Karpas-422 (cell line): ENCODE data around the gene GRP. TPM values are rescaled to one million over a fixed set of nuclear protein-coding genes. Genes with fewer than 3 reads are reported as not detected.

Source experiments
- DNase-seq: peaks from one replicate; pipeline ENCODE4 v3.0.0-alpha.2; 2015
- H2AFZ ChIP-seq: fragments of 200-600 bp; sonication (generic); 2 replicates; pipeline ENCODE4 v1.6.1; 2014; ENCODE audit warnings: antibody characterized with exemption, low read length, mixed read lengths
- H3K27ac ChIP-seq: fragments of 200-600 bp; sonication (generic); 2 replicates; pipeline ENCODE4 v1.5.1; 2014; ENCODE audit warnings: mild to moderate bottlenecking, low read length, moderate library complexity
- H3K27me3 ChIP-seq: fragments of 200-600 bp; sonication (generic); 2 replicates; pipeline ENCODE4 v1.6.1; 2014; ENCODE audit warnings: low read length, mixed read lengths
- H3K36me3 ChIP-seq: fragments of 200-600 bp; sonication (generic); 2 replicates; pipeline ENCODE4 v1.6.1; 2014; ENCODE audit warnings: low read length, mixed read lengths; ENCODE audit not compliant: insufficient read depth
- H3K4me1 ChIP-seq: fragments of 200-600 bp; sonication (generic); 2 replicates; pipeline ENCODE4 v1.6.1; 2014; ENCODE audit warnings: mild to moderate bottlenecking, low read length, mixed read lengths
- H3K4me2 ChIP-seq: fragments of 200-600 bp; sonication (generic); 2 replicates; pipeline ENCODE4 v1.6.1; 2014; ENCODE audit warnings: low read length, low read depth, mild to moderate bottlenecking; ENCODE audit not compliant: poor library complexity, severe bottlenecking
- H3K4me3 ChIP-seq: fragments of 200-600 bp; sonication (generic); 2 replicates; pipeline ENCODE4 v1.5.1; 2014; ENCODE audit warnings: mild to moderate bottlenecking, antibody characterized with exemption, low read length, mixed read lengths
- H3K79me2 ChIP-seq: fragments of 200-600 bp; sonication (generic); 2 replicates; pipeline ENCODE4 v1.6.1; 2014; ENCODE audit warnings: mild to moderate bottlenecking, low read length, mixed read lengths
- H3K9ac ChIP-seq: fragments of 200-600 bp; sonication (generic); 2 replicates; pipeline ENCODE4 v1.6.0; 2014; ENCODE audit warnings: low read length
- H3K9me2 ChIP-seq: fragments of 200-600 bp; sonication (generic), shearing (Covaris generic); replicated peaks from 2 replicates; pipeline ENCODE4 v1.6.0; 2014; ENCODE audit warnings: mild to moderate bottlenecking, low read length, moderate library complexity; ENCODE audit not compliant: insufficient read depth
- H3K9me3 ChIP-seq: fragments of 300-700, 200-600 bp; sonication (generic); 2 replicates; pipeline ENCODE4 v1.6.1; 2014; ENCODE audit warnings: low read length, mixed read lengths
- H4K20me1 ChIP-seq: fragments of 200-600 bp; sonication (generic); 2 replicates; pipeline ENCODE4 v1.6.1; 2014; ENCODE audit warnings: mild to moderate bottlenecking, antibody characterized with exemption, low read length, low read depth; ENCODE audit not compliant: insufficient read depth
- total RNA-seq: library from RNA; depleted of rRNA; stranded (reverse); fragments of >200 nt; shearing (Covaris generic); gene quantifications from 2 replicates; pipeline ENCODE4 v1.2.3, GENCODE V29; 2014; ENCODE audit warnings: low replicate concordance

Gene GRP
- total RNA-seq, 1 experiment from 2014 or later, result not detected

DNA sequence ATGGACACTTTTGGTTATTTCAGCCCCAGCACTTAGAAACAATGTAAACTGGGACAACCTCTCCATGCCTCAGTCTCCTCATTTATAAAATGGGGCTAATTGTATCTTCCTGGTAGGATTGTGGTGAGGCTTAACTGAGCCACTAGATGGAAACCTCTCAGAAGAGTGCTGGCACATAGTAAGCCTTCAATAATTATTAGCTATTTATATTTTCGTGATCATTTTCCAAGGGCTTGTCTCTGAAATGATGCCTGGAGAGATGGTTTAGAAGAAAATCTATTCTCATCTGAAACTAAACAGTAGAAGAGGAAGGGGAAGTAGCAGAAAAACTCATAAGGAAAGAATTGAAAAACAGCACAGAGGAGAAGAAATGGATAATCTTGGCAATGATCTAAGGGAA lies 46.5 kb downstream of the GRP start:
- H2AFZ ChIP-seq, result no peak overlapping the region
- no peaks in the 10 kb centered on the region for H3K4me1 ChIP-seq
- H3K9me2 ChIP-seq, result no peaks in the 10 kb centered on the region
- no peaks in the 10 kb centered on the region for H3K79me2 ChIP-seq
- no peaks in the 10 kb centered on the region for H3K36me3 ChIP-seq
- H3K9ac ChIP-seq, result no peak overlapping the region
- no peak for DNase-seq
- no peaks in the 10 kb centered on the region for H3K9me3 ChIP-seq
- no peak overlapping the region for H3K27ac ChIP-seq
- no peak overlapping the region for H3K4me3 ChIP-seq
- H3K4me2 ChIP-seq, result no peak overlapping the region
- H4K20me1 ChIP-seq, result no peaks in the 10 kb centered on the region
- no peaks in the 10 kb centered on the region for H3K27me3 ChIP-seq

DNA sequence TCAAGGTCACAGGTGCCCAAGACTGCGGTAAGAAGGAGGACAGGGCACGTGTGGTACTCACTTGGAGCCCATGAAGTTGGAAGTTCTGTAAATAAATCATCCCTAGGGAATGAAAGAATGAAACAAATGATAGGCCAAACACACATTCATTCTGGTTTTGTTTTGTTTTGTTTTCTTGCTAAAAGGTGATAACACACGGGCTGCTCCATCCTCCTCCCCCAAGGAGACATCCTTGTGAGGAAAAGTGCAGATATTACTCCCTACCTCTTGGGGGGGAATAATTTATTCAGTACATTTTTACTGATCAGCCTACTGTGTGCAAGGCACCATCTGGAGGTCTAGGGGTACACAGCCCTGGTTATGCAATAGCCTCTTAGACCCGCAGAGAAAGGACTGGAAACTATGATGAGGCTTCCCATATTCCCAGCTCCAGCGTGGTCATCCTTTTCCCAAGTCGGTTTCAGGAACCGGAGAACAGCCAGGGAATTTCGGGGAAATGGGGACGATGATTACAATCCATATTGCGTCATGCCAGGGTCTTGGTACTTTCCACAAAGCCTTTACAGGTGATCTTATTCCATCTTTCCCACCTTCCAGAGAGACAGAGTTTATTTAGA lies 47.0 kb downstream of the GRP start:
- Histone ChIP-seq H3K4me3 (no peak overlapping the region), H3K27ac (no peak overlapping the region), H2AFZ (no peak overlapping the region), H3K9me3 (no peaks in the 10 kb centered on the region), H3K79me2 (no peaks in the 10 kb centered on the region), H3K9me2 (no peaks in the 10 kb centered on the region), H4K20me1 (no peaks in the 10 kb centered on the region), H3K4me2 (no peak overlapping the region), H3K27me3 (no peaks in the 10 kb centered on the region), H3K9ac (no peak overlapping the region), H3K36me3 (no peaks in the 10 kb centered on the region), H3K4me1 (no peaks in the 10 kb centered on the region)
- no peak for DNase-seq

DNA sequence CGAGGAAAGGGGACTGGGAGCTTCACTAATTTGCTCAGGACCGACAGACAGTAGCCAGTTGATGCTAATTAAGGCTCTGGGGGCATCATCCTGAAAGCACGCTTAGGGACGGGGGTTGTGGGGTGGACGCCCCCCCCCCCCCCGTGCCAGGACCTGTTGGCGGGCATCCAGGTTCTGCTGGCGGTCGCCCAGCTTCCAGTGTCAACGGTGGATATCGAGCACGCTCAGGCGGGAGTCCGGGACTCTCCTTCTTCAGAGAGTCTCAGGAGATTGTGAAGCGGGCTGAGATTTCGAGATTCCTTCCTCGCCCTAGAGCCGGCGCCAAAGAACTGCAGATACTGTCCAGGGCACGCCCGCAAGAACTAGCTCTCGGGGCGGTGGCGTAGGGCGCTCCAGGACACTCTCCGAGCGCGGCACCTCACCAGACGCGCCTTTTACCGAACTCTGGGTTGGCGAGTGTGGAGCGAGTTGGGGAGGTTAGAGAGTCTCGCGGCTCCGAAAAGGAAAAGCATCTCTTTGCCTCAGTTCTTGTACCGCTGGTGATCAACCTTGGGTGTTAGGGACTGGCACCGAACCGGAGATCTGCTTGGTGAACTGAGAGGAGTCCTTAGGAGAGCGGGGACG lies 47.7 kb downstream of the GRP start:
- Histone ChIP-seq H3K4me3 (no peak overlapping the region), H3K4me1 (no peaks in the 10 kb centered on the region), H3K9me3 (no peaks in the 10 kb centered on the region), H3K36me3 (no peaks in the 10 kb centered on the region), H2AFZ (no peak overlapping the region), H3K27me3 (no peaks in the 10 kb centered on the region), H3K4me2 (no peak overlapping the region), H3K9me2 (no peaks in the 10 kb centered on the region), H3K79me2 (no peaks in the 10 kb centered on the region), H4K20me1 (no peaks in the 10 kb centered on the region), H3K27ac (no peak overlapping the region), H3K9ac (no peak overlapping the region)
- DNase-seq, result no peak

DNA sequence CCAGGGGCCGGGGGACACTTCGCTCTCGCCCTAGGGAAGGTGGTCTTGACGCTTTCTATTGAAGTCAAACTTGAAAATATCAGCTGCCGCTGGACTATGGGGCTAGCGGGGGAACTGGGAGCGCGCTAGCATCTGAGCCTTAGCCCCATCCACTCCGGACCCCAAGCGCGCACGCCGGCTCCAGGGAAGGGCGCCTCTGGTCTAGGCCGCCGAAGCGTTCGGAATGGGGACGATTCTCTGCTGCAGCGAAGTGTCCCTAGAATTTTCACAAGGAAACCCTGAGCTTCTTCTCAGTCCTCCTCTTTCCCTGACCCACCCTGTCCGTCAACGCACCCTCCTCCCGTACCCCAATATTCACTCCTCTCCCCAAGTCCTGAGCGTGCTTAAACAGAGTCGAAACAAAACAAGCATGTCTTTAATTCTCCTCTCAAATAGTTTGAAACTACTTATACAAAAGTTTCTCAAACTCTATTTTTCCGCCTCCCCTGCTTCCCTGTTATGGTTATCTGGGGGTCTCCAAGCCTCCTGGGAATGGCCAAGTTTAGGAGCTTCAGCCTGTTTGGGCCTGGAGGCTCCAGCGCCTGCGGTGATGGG lies 48.3 kb downstream of the GRP start:
- H3K9me2 ChIP-seq, result no peaks in the 10 kb centered on the region
- no peak for DNase-seq
- no peak overlapping the region for H2AFZ ChIP-seq
- no peak overlapping the region for H3K27ac ChIP-seq
- H3K79me2 ChIP-seq, result no peaks in the 10 kb centered on the region
- H3K27me3 ChIP-seq, result no peaks in the 10 kb centered on the region
- H3K36me3 ChIP-seq, result no peaks in the 10 kb centered on the region
- no peak overlapping the region for H3K4me2 ChIP-seq
- no peak overlapping the region for H3K9ac ChIP-seq
- H3K4me3 ChIP-seq, result no peak overlapping the region
- H3K4me1 ChIP-seq, result no peaks in the 10 kb centered on the region
- no peaks in the 10 kb centered on the region for H3K9me3 ChIP-seq
- H4K20me1 ChIP-seq, result no peaks in the 10 kb centered on the region

DNA sequence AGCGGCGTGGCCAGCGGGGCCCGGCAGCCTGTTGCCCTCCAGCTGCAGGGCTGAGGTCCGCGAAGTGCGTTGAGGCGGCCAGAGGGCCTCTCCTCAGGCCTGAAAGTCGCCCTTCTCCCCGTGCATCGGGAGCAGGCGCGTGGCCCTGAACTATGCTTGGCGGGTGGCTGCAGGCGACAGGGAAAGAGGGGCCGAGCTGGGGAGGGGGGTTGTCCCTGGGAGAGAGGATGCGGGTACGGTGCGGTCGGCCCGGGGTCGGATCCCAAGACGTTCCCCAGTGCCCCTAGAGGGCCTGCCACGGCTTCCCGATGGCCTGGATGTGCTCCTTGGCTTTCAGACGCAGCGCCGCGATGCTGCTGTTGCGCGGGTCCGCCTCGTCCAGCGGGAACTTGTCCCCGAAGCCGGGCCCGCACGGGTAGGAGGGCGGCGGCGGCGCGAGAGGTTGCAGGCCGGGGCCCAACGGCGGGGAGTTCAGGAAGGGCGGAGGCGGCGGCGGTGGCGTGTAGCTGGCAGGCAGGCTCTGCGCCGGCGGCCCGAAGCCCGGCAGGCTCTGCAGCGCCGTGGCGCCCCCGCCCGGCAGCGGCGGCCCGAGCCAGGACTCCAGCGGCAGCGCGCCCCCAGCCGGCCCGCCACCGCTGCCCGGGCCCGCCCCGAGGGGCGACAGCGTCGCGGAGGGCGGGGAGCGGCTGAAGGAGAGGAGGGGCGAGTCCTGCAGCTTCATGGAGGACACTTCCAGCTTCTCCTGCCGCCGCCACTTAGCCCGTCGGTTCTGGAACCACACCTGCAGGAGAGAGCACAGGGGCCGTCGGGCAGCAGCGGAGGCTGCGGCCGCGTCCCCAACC lies 49.0 kb downstream of the GRP start:
- DNase-seq, result no peak
- H4K20me1 ChIP-seq, result no peaks in the 10 kb centered on the region
- no peaks in the 10 kb centered on the region for H3K79me2 ChIP-seq
- no peaks in the 10 kb centered on the region for H3K9me3 ChIP-seq
- H3K4me1 ChIP-seq, result no peaks in the 10 kb centered on the region
- H3K36me3 ChIP-seq, result no peaks in the 10 kb centered on the region
- no peak overlapping the region for H3K27ac ChIP-seq
- no peak overlapping the region for H2AFZ ChIP-seq
- H3K4me3 ChIP-seq, result no peak overlapping the region
- no peaks in the 10 kb centered on the region for H3K27me3 ChIP-seq
- H3K9me2 ChIP-seq, result no peaks in the 10 kb centered on the region
- no peak overlapping the region for H3K4me2 ChIP-seq
- no peak overlapping the region for H3K9ac ChIP-seq

GRCh38 chr18:59269563-59270119 lies 49.7 kb downstream of the GRP start:
- no peak for DNase-seq
- Histone ChIP-seq H3K27me3 (no peaks in the 10 kb centered on the region), H3K4me1 (no peaks in the 10 kb centered on the region), H3K79me2 (no peaks in the 10 kb centered on the region), H3K9ac (no peak overlapping the region), H2AFZ (no peak overlapping the region), H3K36me3 (no peaks in the 10 kb centered on the region), H4K20me1 (no peaks in the 10 kb centered on the region), H3K4me2 (no peak overlapping the region), H3K9me3 (no peaks in the 10 kb centered on the region), H3K27ac (no peak overlapping the region), H3K4me3 (no peak overlapping the region), H3K9me2 (no peaks in the 10 kb centered on the region)

DNA sequence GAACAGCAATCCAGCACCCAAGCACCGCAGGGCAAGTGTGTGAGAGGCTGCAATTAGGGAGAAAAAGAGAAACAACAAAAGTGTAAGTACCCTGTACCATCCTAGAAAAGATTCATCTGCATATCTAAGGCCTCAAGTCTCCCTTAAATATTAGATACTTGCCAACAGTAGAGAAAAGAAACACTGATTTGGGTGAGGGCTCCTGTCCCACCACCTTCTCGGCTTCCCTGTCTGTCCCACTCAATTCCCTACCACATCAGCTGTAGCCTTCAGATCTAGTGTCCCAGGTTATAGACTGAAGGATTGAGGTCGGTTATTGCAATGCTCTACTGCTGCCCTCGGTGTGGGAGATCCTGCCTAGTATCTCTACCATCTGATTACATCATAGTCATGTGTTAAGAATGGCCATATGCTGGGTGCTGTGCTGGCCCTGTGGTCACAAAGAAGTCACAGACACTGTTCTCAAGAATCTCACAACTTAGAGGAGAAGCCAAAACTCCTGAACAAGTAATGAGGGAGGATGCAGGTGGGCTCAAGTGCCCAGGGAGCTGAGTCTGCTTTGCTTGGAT lies 50.8 kb downstream of the GRP start:
- Histone ChIP-seq H3K79me2 (no peaks in the 10 kb centered on the region), H3K27ac (no peak overlapping the region), H3K9me2 (no peaks in the 10 kb centered on the region), H2AFZ (no peak overlapping the region), H4K20me1 (no peaks in the 10 kb centered on the region), H3K4me1 (no peaks in the 10 kb centered on the region), H3K4me3 (no peak overlapping the region), H3K4me2 (no peak overlapping the region), H3K27me3 (no peaks in the 10 kb centered on the region), H3K9ac (no peak overlapping the region), H3K9me3 (no peaks in the 10 kb centered on the region), H3K36me3 (no peaks in the 10 kb centered on the region)
- DNase-seq, result no peak
